Karpas-422 (cell line): ENCODE results near the gene STARD9. TPM values are rescaled to one million over a fixed set of nuclear protein-coding genes. Genes with fewer than 3 reads are reported as not detected.

ENCODE experiments used
- DNase-seq: peaks from one replicate; pipeline ENCODE4 v3.0.0-alpha.2; 2015
- H2AFZ ChIP-seq: fragments of 200-600 bp; sonication (generic); 2 replicates; pipeline ENCODE4 v1.6.1; 2014; ENCODE audit warnings: antibody characterized with exemption, low read length, mixed read lengths
- H3K27ac ChIP-seq: fragments of 200-600 bp; sonication (generic); 2 replicates; pipeline ENCODE4 v1.5.1; 2014; ENCODE audit warnings: mild to moderate bottlenecking, low read length, moderate library complexity
- H3K27me3 ChIP-seq: fragments of 200-600 bp; sonication (generic); 2 replicates; pipeline ENCODE4 v1.6.1; 2014; ENCODE audit warnings: low read length, mixed read lengths
- H3K36me3 ChIP-seq: fragments of 200-600 bp; sonication (generic); 2 replicates; pipeline ENCODE4 v1.6.1; 2014; ENCODE audit warnings: low read length, mixed read lengths; ENCODE audit not compliant: insufficient read depth
- H3K4me1 ChIP-seq: fragments of 200-600 bp; sonication (generic); 2 replicates; pipeline ENCODE4 v1.6.1; 2014; ENCODE audit warnings: mild to moderate bottlenecking, low read length, mixed read lengths
- H3K4me2 ChIP-seq: fragments of 200-600 bp; sonication (generic); 2 replicates; pipeline ENCODE4 v1.6.1; 2014; ENCODE audit warnings: low read length, low read depth, mild to moderate bottlenecking; ENCODE audit not compliant: poor library complexity, severe bottlenecking
- H3K4me3 ChIP-seq: fragments of 200-600 bp; sonication (generic); 2 replicates; pipeline ENCODE4 v1.5.1; 2014; ENCODE audit warnings: mild to moderate bottlenecking, antibody characterized with exemption, low read length, mixed read lengths
- H3K79me2 ChIP-seq: fragments of 200-600 bp; sonication (generic); 2 replicates; pipeline ENCODE4 v1.6.1; 2014; ENCODE audit warnings: mild to moderate bottlenecking, low read length, mixed read lengths
- H3K9ac ChIP-seq: fragments of 200-600 bp; sonication (generic); 2 replicates; pipeline ENCODE4 v1.6.0; 2014; ENCODE audit warnings: low read length
- H3K9me2 ChIP-seq: fragments of 200-600 bp; sonication (generic), shearing (Covaris generic); replicated peaks from 2 replicates; pipeline ENCODE4 v1.6.0; 2014; ENCODE audit warnings: mild to moderate bottlenecking, low read length, moderate library complexity; ENCODE audit not compliant: insufficient read depth
- H3K9me3 ChIP-seq: fragments of 300-700, 200-600 bp; sonication (generic); 2 replicates; pipeline ENCODE4 v1.6.1; 2014; ENCODE audit warnings: low read length, mixed read lengths
- H4K20me1 ChIP-seq: fragments of 200-600 bp; sonication (generic); 2 replicates; pipeline ENCODE4 v1.6.1; 2014; ENCODE audit warnings: mild to moderate bottlenecking, antibody characterized with exemption, low read length, low read depth; ENCODE audit not compliant: insufficient read depth
- total RNA-seq: library from RNA; depleted of rRNA; stranded (reverse); fragments of >200 nt; shearing (Covaris generic); gene quantifications from 2 replicates; pipeline ENCODE4 v1.2.3, GENCODE V29; 2014; ENCODE audit warnings: low replicate concordance

Gene STARD9
- total RNA-seq, 1 experiment from 2014 or later = 0.37 TPM

DNA sequence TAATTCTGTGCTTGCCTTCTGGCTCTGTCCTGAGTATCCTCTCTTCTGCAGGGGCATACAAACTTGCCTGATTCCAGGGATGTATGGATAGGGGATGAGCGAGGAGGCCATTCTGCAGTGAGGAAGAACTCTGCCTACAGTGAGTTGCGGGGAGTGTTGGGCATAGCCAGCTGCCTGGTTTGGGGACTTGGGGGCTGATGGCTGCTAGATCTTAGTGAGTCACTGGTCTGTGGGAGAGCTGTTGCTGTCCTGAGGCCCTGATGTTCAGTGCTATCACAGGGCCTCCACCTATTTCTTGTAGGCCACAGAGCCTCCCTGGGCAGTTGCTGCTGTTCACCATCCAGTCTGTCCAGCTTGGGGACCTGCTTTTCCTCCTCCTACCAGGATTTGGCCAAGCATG is 141.2 kb downstream of the STARD9 start:
- Histone ChIP-seq H3K9ac (no peak overlapping the region), H3K27me3 (no peaks in the 10 kb centered on the region), H3K9me2 (no peaks in the 10 kb centered on the region), H3K36me3 (no peaks in the 10 kb centered on the region), H4K20me1 (no peaks in the 10 kb centered on the region), H2AFZ (no peak overlapping the region), H3K27ac (no peak overlapping the region), H3K4me1 (no peaks in the 10 kb centered on the region), H3K79me2 (no peaks in the 10 kb centered on the region), H3K4me2 (no peak overlapping the region), H3K9me3 (no peaks in the 10 kb centered on the region), H3K4me3 (no peak overlapping the region)
- DNase-seq = no peak

DNA sequence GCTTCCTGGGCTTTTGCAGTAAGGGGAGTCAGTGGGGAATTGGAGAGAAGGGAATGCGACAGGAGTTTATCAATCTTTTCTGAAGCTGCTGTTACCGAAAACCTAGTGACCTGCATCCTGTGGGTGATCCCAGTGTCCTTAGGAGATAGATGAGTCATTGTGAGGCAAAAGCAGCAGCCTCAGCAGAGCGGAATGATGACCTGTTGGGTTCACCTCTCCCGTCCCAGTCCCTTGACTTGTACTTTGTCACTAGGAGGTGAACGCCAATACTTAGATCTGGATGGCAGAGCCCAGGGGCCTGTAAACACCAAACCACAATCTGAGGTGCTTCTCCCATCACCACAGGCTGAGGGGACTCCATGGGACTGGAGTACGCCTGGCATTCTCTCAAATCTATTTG is 143.6 kb downstream of the STARD9 start:
- Histone ChIP-seq H3K27ac (no peak overlapping the region), H3K9me2 (no peaks in the 10 kb centered on the region), H3K4me2 (no peak overlapping the region), H3K27me3 (no peaks in the 10 kb centered on the region), H3K9ac (no peak overlapping the region), H3K36me3 (peaks cover 6% of the 10 kb centered on the region), H3K79me2 (no peaks in the 10 kb centered on the region), H3K4me1 (no peaks in the 10 kb centered on the region), H3K9me3 (no peaks in the 10 kb centered on the region), H4K20me1 (0 out of 2 replicates have a peak, but pooled peaks cover 3% of the 10 kb centered on the region), H2AFZ (no peak overlapping the region), H3K4me3 (no peak overlapping the region)
- no peak for DNase-seq

DNA sequence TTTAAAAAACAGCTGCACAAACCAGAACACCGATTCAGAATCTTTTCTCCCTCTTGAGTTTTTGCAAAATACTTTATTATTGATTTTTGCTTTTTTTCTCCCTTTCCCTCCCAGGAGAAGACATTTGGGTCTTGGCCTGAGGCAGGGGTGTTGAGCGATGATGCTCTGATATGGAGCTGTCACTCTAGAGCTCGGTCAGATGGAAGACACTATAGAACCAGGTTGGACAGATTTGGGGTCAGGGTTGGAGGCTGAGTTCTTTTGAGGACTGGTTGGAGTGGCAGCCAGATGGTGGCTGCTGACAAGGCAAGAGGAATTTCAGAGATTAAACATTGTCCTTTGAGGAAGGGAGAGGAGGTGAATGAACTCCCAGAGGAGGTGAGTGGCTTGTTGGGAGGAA is 144.7 kb downstream of the STARD9 start:
- Histone ChIP-seq H3K79me2 (no peaks in the 10 kb centered on the region), H3K36me3 (peaks cover 13% of the 10 kb centered on the region), H3K9me2 (no peaks in the 10 kb centered on the region)

DNA sequence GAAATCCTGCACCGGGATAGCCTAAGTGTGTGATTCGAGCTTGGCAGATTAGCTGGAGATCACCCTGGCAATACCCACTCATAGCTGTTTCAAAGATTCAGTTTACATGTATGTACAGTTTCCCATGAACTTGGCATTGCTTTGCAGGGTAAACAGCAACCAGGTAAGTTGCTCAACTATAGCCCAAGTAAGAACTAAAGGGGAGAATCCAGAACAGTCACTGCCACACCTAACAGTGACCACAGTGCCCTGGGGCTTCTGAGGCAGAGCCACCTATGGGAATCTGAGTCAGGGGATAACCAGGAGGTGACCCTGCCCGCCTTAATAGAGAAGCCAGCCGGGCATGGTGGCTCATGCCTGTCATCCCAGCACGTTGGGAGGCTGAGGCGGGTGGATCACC is 145.6 kb downstream of the STARD9 start:
- 0 out of 2 replicates have a peak, but pooled peaks cover 3% of the 10 kb centered on the region for H4K20me1 ChIP-seq
- H2AFZ ChIP-seq = no peak overlapping the region
- H3K79me2 ChIP-seq = no peaks in the 10 kb centered on the region
- H3K9ac ChIP-seq = no peak overlapping the region
- no peak for DNase-seq
- H3K36me3 ChIP-seq = peaks cover 13% of the 10 kb centered on the region
- H3K27ac ChIP-seq = no peak overlapping the region
- no peak overlapping the region for H3K4me2 ChIP-seq
- H3K9me2 ChIP-seq = no peaks in the 10 kb centered on the region
- H3K27me3 ChIP-seq = no peaks in the 10 kb centered on the region
- no peaks in the 10 kb centered on the region for H3K9me3 ChIP-seq
- H3K4me3 ChIP-seq = no peak overlapping the region
- H3K4me1 ChIP-seq = no peaks in the 10 kb centered on the region

More for the DNA sequence above, 144.7 kb downstream of the STARD9 start:
- DNase-seq = no peak
- Histone ChIP-seq H4K20me1 (0 out of 2 replicates have a peak, but pooled peaks cover 3% of the 10 kb centered on the region), H3K4me3 (no peak overlapping the region), H3K27ac (no peak overlapping the region), H3K27me3 (no peaks in the 10 kb centered on the region), H2AFZ (no peak overlapping the region), H3K9ac (no peak overlapping the region), H3K9me3 (no peaks in the 10 kb centered on the region), H3K4me2 (no peak overlapping the region), H3K4me1 (no peaks in the 10 kb centered on the region)

DNA sequence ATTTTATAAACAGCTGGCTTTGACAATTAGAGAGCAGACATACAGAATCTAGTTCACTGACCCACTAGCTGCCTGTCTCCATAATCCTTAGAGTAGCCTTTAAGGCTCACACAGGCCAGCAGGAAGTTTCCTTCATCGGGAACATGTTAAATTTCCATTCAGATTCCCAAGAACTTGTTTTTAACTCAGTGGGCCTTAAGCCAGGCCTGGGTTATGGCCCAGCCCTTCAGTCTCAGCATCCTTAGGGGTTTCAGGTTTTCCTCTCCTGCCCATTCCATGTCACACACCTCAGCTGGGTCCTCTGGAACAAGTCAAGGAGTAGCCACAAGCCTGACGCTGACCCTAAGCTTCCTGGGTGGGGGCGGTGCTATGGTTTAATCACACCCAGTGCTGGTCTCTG is 146.5 kb downstream of the STARD9 start:
- Histone ChIP-seq H3K9ac (no peak overlapping the region), H3K36me3 (peaks cover 16% of the 10 kb centered on the region), H3K27ac (no peak overlapping the region)

DNA sequence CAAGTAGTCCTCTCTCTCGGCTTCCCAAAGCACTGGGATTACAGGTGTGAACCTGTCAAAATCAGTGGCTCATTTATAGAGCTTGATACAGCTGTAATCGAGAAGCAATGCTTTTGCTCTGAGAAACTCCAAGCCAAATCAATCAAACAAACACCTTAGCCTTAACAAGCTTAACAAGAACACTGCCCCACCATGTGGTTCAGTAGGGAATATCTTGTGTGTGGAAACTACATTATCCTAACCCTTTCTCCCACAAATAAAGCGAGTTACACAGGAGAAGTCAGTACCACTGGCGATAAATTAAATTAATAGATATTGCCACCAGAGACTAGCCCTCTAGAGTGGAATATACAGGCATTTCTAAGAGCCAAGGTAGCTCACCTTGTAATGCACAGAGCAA is 147.7 kb downstream of the STARD9 start:
- no peaks in the 10 kb centered on the region for H3K9me2 ChIP-seq
- peaks cover 19% of the 10 kb centered on the region for H3K36me3 ChIP-seq
- H3K27me3 ChIP-seq = no peaks in the 10 kb centered on the region
- H3K9me3 ChIP-seq = no peaks in the 10 kb centered on the region
- no peak overlapping the region for H3K4me2 ChIP-seq
- no peak for DNase-seq
- H4K20me1 ChIP-seq = 0 out of 2 replicates have a peak, but pooled peaks cover 3% of the 10 kb centered on the region
- H3K27ac ChIP-seq = no peak overlapping the region
- no peak overlapping the region for H3K4me3 ChIP-seq
- H2AFZ ChIP-seq = no peak overlapping the region
- no peak overlapping the region for H3K9ac ChIP-seq
- no peaks in the 10 kb centered on the region for H3K79me2 ChIP-seq
- H3K4me1 ChIP-seq = no peaks in the 10 kb centered on the region

More for the DNA sequence above, 146.5 kb downstream of the STARD9 start:
- Histone ChIP-seq H3K27me3 (no peaks in the 10 kb centered on the region), H3K4me2 (no peak overlapping the region), H3K4me1 (no peaks in the 10 kb centered on the region), H3K79me2 (no peaks in the 10 kb centered on the region), H2AFZ (no peak overlapping the region), H3K9me2 (no peaks in the 10 kb centered on the region), H3K9me3 (no peaks in the 10 kb centered on the region), H3K4me3 (no peak overlapping the region), H4K20me1 (0 out of 2 replicates have a peak, but pooled peaks cover 3% of the 10 kb centered on the region)
- DNase-seq = no peak

DNA sequence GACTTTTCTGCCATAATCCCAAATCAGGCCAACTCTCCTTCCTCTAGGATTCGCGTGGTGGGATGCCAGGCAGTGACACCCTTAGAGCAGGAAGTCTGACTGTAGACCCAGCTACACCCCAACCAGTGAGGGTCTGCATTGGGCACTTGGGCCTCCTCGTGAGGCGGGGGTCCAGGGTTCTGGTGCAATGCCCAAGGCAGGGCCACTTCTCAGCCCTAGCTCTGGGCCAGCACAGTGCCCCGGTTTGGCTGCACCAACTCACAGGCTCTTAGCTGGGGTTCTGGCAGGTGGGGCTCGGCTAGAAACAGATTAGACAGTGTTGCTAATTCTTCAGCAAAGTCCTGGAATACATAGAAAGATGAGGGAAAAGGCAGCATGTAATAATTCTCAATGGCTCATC is 148.9 kb downstream of the STARD9 start:
- no peak overlapping the region for H2AFZ ChIP-seq
- H3K9me2 ChIP-seq = no peaks in the 10 kb centered on the region
- no peaks in the 10 kb centered on the region for H3K79me2 ChIP-seq
- H4K20me1 ChIP-seq = 0 out of 2 replicates have a peak, but pooled peaks cover 3% of the 10 kb centered on the region
- no peak overlapping the region for H3K9ac ChIP-seq
- H3K27me3 ChIP-seq = no peaks in the 10 kb centered on the region
- DNase-seq = no peak
- H3K9me3 ChIP-seq = no peaks in the 10 kb centered on the region
- no peak overlapping the region for H3K4me2 ChIP-seq
- H3K4me1 ChIP-seq = no peaks in the 10 kb centered on the region
- H3K27ac ChIP-seq = no peak overlapping the region
- no peak overlapping the region for H3K4me3 ChIP-seq
- H3K36me3 ChIP-seq = peaks cover 19% of the 10 kb centered on the region

DNA sequence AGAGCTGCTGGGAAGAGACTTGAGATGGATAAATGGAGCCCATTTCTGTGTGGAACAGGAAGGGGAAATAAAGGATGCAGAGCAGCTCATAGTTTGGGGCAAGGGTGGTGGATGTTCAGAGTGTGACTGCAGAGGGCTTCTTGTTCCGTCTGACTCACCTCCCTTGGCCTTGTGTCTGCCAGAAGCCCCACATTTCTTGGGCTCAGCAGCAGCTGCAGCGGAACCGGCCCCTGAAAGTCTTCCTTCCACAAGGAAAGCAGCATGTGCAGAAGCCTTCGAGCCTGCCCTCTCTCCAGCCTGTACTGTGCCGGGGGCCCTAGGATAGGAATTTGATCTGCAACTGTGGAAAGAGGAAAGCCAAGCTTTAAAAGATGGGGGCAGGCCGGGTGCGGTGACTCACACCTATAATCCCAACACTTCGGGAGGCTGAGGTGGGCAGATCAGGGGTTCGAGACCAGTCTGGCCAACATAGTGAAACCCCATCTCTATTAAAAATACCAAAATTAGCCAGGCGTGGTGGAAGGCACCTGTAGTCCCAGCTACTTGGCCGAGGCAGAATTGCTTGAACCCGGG is 150.0 kb downstream of the STARD9 start:
- Histone ChIP-seq H3K36me3 (peaks cover 23% of the 10 kb centered on the region), H3K9me2 (no peaks in the 10 kb centered on the region), H3K9me3 (no peaks in the 10 kb centered on the region)

More for the DNA sequence above, 150.0 kb downstream of the STARD9 start:
- H3K4me2 ChIP-seq = no peak overlapping the region
- H3K4me3 ChIP-seq = no peak overlapping the region
- H3K27ac ChIP-seq = no peak overlapping the region
- H2AFZ ChIP-seq = no peak overlapping the region
- no peak overlapping the region for H3K9ac ChIP-seq
- H4K20me1 ChIP-seq = 0 out of 2 replicates have a peak, but pooled peaks cover 3% of the 10 kb centered on the region
- H3K27me3 ChIP-seq = no peaks in the 10 kb centered on the region
- H3K79me2 ChIP-seq = no peaks in the 10 kb centered on the region
- no peak for DNase-seq
- H3K4me1 ChIP-seq = no peaks in the 10 kb centered on the region
